Suprapubic skin (tissue), 3 donors: Measurements from ENCODE around the gene YWHAH.

Source experiments
- CTCF ChIP-seq, 2 donors: fragments of 200-600 bp in 1 of 2; fragments of 450-650 bp in 1 of 2; sonication (generic) in 1 of 2; IDR thresholded peaks; one replicate each; pipeline ENCODE4 v1.5.1; 2016 to 2019; ENCODE audit warnings: antibody characterized with exemption in 2 of 2, mild to moderate bottlenecking in 1 of 2, moderate library complexity in 1 of 2
- POLR2AphosphoS5 ChIP-seq, 3 donors: sonication (generic); formaldehyde crosslinking; IDR thresholded peaks; one replicate each; pipeline ENCODE4 v1.6.1; 2017; ENCODE audit warnings: antibody characterized with exemption in 3 of 3

GRCh38 chr22:31926969-31927368 lies 17.4 kb upstream of the YWHAH start:
- no peak for TF ChIP-seq POLR2AphosphoS5 (IDR thresholded peaks at IDR 0.05)
- no peak for TF ChIP-seq CTCF (IDR thresholded peaks at IDR 0.05)
